GM19043 (cell line): ENCODE data around the gene PVALEF.

Source experiments
- ATAC-seq: cut with Tn5 transposase; IDR thresholded peaks from one replicate; pipeline ENCODE4 v1.9.1; 2021; ENCODE audit warnings: low read depth; ENCODE audit not compliant: unreplicated experiment

PVALEF gene

GRCh38 chr17:81231766-81232581 lies 66.7 kb downstream of the PVALEF start:
- no peak for ATAC-seq
